ENCODE results near the gene SPSB3. TPM values are rescaled to one million over a fixed set of nuclear protein-coding genes. Genes with fewer than 3 reads are reported as not detected.

The SPSB3 gene
- total and polyA plus RNA-seq, 8 donors, result 19.2 to 223 (median 39.6) TPM

DNA sequence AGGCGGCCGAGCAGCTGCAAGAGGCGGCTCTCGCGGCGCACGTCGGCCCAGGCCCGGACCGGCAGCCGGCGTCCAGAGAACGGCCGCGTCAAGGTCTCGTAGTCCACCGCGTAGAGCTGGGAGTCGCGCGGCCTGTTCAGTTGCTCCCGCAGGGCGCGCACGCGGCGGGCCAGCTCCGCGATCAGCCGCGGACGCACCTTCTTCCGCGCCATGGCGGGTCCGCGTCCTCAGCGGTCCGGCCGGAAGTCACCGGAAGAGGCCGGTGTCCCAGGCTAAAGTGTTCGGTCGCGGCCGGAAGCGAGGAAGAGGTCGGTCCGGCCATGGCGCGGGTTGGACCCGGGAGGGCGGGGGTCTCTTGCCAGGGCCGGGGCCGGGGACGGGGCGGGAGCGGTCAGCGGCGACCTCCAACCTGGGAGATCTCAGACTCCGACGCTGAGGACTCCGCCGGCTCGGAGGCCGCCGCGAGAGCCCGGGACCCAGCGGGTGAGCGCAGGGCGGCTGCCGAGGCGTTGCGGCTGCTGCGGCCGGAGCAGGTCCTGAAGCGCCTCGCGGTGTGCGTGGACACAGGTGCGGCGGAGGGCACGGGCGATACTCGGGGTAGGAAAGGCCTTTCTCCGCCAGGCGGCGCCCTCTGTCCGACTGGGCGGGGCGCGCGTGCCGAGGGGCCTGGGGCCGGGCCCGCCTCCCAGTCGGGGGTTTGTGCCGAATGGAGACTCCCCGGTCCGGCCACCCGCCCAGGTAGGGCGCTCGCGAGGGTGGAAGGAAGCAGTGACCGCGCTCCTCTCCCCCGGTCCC, 9.3 kb downstream of the SPSB3 start, which contains the start of gene MRPS34:
Gene MRPS34, minus strand, starts transcription at position 227 of the 795 bp plus-strand sequence. Its CDS starts 15 bp downstream, at position 212.
- DNase-seq, result peak; percentile 76 to 96 (median 90)
- H3K9me3 ChIP-seq, result no peaks in the 10 kb centered on the region
- intact Hi-C loops (cut with DNase I), result no loop called here
- peak; percentile 74 to 80 (median 76) for ATAC-seq
- TF ChIP-seq, protein P1, sequence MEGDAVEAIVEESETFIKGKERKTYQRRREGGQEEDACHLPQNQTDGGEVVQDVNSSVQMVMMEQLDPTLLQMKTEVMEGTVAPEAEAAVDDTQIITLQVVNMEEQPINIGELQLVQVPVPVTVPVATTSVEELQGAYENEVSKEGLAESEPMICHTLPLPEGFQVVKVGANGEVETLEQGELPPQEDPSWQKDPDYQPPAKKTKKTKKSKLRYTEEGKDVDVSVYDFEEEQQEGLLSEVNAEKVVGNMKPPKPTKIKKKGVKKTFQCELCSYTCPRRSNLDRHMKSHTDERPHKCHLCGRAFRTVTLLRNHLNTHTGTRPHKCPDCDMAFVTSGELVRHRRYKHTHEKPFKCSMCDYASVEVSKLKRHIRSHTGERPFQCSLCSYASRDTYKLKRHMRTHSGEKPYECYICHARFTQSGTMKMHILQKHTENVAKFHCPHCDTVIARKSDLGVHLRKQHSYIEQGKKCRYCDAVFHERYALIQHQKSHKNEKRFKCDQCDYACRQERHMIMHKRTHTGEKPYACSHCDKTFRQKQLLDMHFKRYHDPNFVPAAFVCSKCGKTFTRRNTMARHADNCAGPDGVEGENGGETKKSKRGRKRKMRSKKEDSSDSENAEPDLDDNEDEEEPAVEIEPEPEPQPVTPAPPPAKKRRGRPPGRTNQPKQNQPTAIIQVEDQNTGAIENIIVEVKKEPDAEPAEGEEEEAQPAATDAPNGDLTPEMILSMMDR (IDR thresholded peaks at IDR 0.05), result peak; percentile 60 to 74 (median 66)
- H3K4me1 ChIP-seq, result peaks cover 9 to 13% (median 9%) of the 10 kb centered on the region in 3 donors
- H3K36me3 ChIP-seq, result peaks cover 0 to 27% (median 10%) of the 10 kb centered on the region in 3 donors
- FAIRE-seq, result no peak
- H3K4me3 ChIP-seq, result peak within 1 kb of the TSS; percentile 87 to 100 (median 96)
- no peaks in the 10 kb centered on the region for H3K27me3 ChIP-seq
- peak within 1 kb of the TSS; percentile 89 to 97 (median 92) for H3K27ac ChIP-seq
- 0 to 1% methylated on average over 59 to 108 of the region's 108 CpGs for WGBS, 2 donors

DNA sequence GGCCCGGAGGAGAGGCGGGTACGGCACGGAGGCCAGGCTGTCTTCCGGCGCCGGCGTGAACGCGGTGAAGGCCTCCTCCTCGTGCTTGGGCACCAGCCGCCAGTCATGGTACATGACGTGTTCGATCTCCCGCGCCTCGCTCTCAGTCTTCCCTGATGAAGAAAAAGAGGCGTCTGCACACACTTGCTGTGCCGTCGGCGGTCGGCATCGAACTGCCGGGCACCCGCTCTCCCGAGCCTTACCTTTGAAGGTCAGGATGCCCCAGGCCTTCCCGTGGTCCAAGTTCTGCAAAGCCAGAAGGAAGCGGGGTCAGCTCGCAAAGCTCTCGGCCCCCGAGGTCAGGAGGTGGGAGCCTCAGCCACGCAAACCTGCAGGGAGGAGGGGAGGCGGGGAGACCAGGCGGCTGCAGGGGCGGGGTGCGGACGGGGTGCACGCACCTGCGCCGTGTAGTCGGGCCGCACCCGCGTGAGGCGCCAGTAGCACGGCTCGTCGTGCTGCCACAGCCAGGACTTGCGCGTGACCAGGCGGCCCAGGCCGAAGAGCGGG, 9.9 kb downstream of the SPSB3 start, which contains the start of gene EME2:
Gene EME2, plus strand, starts transcription at position 449 of the 546 bp plus-strand sequence. CDS start 418 bp downstream, outside the sequence.
- DNase-seq (peak in 1 of 6 donors; percentile 85), FAIRE-seq (no peak), ATAC-seq (peak; percentile 0 to 3 (median 2))
- Histone ChIP-seq H3K36me3 (peaks cover 0 to 27% (median 4%) of the 10 kb centered on the region in 3 donors), H3K27me3 (no peaks in the 10 kb centered on the region), H3K4me1 (peaks cover 9 to 13% (median 9%) of the 10 kb centered on the region in 3 donors), H3K9me3 (no peaks in the 10 kb centered on the region), H3K27ac (peak within 1 kb of the TSS; percentile 89 to 97 (median 92)), H3K4me3 (peak within 1 kb of the TSS; percentile 87 to 100 (median 96))
- WGBS, 2 donors, result 0% methylated on average over 53 of the region's 53 CpGs
- intact Hi-C loops (cut with DNase I), result no loop called here
- TF ChIP-seq, protein P1 (IDR thresholded peaks at IDR 0.05), result no peak

DNA sequence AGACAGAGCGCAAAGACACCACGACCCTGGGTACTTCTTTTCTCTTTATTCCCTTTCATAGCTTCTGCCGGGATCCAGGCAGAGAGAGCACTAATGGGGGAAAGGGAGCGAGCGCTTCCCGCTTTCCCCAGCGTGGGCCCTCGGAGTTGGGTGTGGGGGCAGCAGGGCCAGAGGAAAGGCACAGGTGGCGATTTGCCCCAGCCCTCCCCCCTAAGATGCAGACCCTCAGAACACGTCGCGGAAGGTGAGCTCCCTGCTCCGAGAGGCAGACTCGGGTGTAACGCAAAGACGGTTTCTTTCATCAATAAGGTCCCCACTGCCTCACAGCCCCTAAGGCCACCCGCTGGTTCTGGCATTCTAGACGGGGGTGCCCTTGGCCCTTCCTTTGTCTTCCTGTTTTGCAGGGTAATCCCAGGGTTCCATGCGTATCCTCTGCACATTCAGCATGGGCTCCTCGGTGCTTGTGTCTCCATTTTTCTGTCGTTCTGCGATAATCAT, 10.5 kb downstream of the SPSB3 start:
- Histone ChIP-seq H3K27me3 (no peaks in the 10 kb centered on the region), H3K4me3 (peak overlapping the region; percentile 87 to 100 (median 96)), H3K27ac (peak overlapping the region in 3 of 4 donors; percentile 68 to 97 (median 90)), H3K36me3 (peaks cover 0 to 24% (median 0%) of the 10 kb centered on the region in 3 donors), H3K4me1 (peaks cover 9 to 13% (median 9%) of the 10 kb centered on the region in 3 donors), H3K9me3 (no peaks in the 10 kb centered on the region)
- TF ChIP-seq, protein P1 (IDR thresholded peaks at IDR 0.05), result no peak
- DNase-seq (peak in 2 of 6 donors; percentile 40 to 70), FAIRE-seq (no peak), ATAC-seq (no peak)
- whole genome bisulfite sequencing, 2 donors, result 7 to 10% methylated on average over 22 of the region's 22 CpGs
- intact Hi-C loops (cut with DNase I), result no loop called here

DNA sequence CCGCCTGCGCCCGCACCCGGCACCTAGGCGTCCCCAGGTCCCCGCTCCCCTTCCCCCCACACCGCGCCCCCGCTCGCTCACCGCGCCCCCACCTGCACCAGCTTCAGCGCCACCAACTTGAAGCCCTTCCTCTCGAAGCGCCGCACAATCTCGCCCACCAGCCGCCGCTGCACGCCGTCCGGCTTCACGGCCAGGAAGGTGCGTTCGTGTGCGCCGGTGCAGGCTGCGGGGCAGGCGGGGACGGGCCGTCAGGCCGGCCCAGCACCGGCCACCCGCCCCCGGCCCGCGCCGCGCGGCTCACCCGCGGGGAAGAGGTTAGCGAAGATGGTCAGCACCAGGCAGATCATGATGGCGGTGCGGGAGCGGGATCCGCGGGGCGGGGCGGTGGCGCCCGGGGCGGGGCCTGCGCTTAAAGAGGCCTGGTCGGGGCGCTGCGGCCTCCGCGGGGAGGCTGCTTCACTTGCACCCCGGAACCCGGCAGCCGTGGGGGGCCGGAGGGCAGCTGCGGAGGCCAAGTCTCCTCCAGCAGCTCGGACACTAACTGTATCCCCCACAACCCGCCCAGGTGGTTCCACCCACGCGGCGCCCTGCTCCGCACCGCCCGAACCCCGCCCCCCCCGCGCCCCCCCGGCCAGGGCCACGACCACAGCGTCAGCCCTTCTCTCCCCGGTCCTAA, 11.0 kb downstream of the SPSB3 start, which contains the start of gene NME3:
Gene NME3, minus strand, starts transcription at position 356 of the 676 bp plus-strand sequence. Its CDS starts 9 bp downstream, at position 347.
- Histone ChIP-seq H3K27ac (peak within 1 kb of the TSS; percentile 89 to 97 (median 92)), H3K4me1 (peaks cover 9 to 13% (median 9%) of the 10 kb centered on the region in 3 donors), H3K27me3 (no peaks in the 10 kb centered on the region), H3K36me3 (peaks cover 0 to 20% (median 0%) of the 10 kb centered on the region in 3 donors), H3K4me3 (peak within 1 kb of the TSS; percentile 87 to 100 (median 96)), H3K9me3 (no peaks in the 10 kb centered on the region)
- TF ChIP-seq, protein P1 (IDR thresholded peaks at IDR 0.05), result no peak
- WGBS, 2 donors, result 1 to 2% methylated on average over 43 to 79 of the region's 79 CpGs
- FAIRE-seq (no peak), ATAC-seq (peak; percentile 38 to 56 (median 50)), DNase-seq (peak; percentile 72 to 93 (median 82))
- intact Hi-C loops (cut with DNase I), result no loop called here
